Activated naive CD8-positive, alpha-beta T cell treated with anti-CD3 and anti-CD28 coated beads, Interleukin-2, amount 50 U/mL, for 24 hours (primary cell): ENCODE data around the gene LRRC4B.

ENCODE experiments used
- ATAC-seq: fragments of 150-1000 bp; cut with Tn5 transposase; one replicate; pipeline ENCODE4 v1.10.0; 2021
- DNase-seq: peaks from one replicate; pipeline ENCODE4 v3.0.0; 2021
- H3K27ac Mint-ChIP-seq: one replicate; pipeline ENCODE4 v1.8.0; 2021; ENCODE audit warnings: mild to moderate bottlenecking, mixed read lengths
- H3K27me3 Mint-ChIP-seq: one replicate; pipeline ENCODE4 v1.8.0; 2021; ENCODE audit warnings: mixed read lengths
- H3K36me3 Mint-ChIP-seq: one replicate; pipeline ENCODE4 v1.8.0; 2021; ENCODE audit warnings: low read depth, mixed read lengths
- H3K4me1 Mint-ChIP-seq: one replicate; pipeline ENCODE4 v1.8.0; 2021; ENCODE audit warnings: mixed read lengths
- H3K4me3 Mint-ChIP-seq: one replicate; pipeline ENCODE4 v1.8.0; 2021; ENCODE audit warnings: mild to moderate bottlenecking, moderate library complexity, mixed read lengths
- H3K9me3 Mint-ChIP-seq: one replicate; pipeline ENCODE4 v1.8.0; 2021; ENCODE audit warnings: mixed read lengths

Gene LRRC4B

DNA sequence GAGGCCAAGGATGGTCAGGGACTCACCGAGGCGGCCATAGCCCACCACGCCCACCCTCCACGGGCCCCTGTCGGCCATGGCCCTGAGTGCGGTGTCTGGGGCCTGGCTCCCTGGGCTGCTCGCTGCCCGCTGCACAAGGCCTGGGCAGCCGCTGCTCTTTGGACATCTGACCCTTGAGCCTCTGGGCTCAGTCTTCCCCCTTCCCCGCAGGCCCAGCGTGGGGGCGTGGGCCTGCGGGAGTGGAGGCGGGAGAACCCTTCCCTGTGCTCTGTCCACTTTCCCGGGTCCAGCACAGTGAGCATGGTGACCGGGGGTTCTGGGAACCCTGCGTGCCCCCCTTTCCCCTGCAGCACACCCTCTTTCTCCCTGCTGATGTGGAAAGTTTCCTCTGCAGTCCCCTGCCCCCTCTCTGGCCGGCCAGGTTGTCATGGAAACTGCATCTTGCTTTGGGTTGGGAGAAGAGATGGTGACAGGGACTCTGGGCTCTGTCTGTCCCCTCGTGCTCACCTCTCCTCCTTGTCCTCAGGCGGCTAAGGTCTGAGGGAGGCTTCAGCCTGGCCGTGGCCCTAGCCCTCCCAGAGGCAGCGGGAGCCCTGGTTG, 54.4 kb downstream of the LRRC4B start, which contains the start of gene ASPDH:
ASPDH (minus strand) TSS at position 168 of the 600 bp plus-strand sequence; CDS start at position 78, 90 bp downstream.
- H3K36me3 Mint-ChIP-seq: peaks cover 2% of the 10 kb centered on the region
- H3K27me3 Mint-ChIP-seq: peaks cover 11% of the 10 kb centered on the region
- H3K27ac Mint-ChIP-seq: no peak within 1 kb of the TSS
- H3K4me3 Mint-ChIP-seq: no peak within 1 kb of the TSS
- no peak for DNase-seq
- H3K9me3 Mint-ChIP-seq: no peaks in the 10 kb centered on the region
- ATAC-seq: no peak
- H3K4me1 Mint-ChIP-seq: peaks cover 15% of the 10 kb centered on the region

DNA sequence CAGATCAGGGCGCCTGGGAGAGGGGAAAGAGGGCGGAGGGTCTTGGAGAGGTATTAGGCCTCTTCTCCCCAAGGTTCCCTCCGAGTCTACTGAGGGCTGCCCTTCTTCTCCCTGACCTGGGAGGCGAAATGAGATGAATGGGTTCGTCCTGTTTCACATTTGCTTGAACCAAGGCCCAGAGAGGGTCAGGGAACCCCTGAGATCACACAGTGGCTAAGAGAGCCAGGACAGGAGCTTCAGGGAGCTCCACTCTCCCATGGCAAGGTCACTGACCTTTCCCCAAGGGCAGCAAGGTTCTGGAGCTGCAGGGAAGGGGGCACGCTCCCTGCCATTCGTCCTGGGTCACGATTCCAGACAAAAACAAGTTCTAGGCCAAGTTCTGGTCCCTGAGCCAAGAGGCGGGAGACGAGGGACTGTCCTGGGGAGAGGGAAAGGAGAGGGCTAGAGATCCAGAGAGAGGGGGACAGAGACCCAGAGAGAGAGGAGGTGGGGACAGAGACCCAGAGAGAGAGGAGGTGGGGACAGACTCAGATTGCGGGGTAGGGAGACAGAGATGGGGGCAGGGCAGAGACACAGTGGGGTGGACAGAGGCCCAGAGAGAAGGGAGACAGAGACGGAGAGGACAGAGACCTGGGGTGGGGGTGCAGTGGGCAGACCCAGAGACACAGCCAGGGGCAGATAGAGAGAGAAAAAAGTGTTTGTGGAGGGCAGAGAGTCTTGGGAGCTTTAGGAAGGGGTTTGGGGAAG, 55.1 kb downstream of the LRRC4B start:
- no peak overlapping the region for H3K27ac Mint-ChIP-seq
- no peak for ATAC-seq
- peaks cover 2% of the 10 kb centered on the region for H3K36me3 Mint-ChIP-seq
- no peak for DNase-seq
- H3K4me3 Mint-ChIP-seq: no peak overlapping the region
- no peaks in the 10 kb centered on the region for H3K9me3 Mint-ChIP-seq
- H3K4me1 Mint-ChIP-seq: peaks cover 16% of the 10 kb centered on the region
- H3K27me3 Mint-ChIP-seq: peaks cover 11% of the 10 kb centered on the region

DNA sequence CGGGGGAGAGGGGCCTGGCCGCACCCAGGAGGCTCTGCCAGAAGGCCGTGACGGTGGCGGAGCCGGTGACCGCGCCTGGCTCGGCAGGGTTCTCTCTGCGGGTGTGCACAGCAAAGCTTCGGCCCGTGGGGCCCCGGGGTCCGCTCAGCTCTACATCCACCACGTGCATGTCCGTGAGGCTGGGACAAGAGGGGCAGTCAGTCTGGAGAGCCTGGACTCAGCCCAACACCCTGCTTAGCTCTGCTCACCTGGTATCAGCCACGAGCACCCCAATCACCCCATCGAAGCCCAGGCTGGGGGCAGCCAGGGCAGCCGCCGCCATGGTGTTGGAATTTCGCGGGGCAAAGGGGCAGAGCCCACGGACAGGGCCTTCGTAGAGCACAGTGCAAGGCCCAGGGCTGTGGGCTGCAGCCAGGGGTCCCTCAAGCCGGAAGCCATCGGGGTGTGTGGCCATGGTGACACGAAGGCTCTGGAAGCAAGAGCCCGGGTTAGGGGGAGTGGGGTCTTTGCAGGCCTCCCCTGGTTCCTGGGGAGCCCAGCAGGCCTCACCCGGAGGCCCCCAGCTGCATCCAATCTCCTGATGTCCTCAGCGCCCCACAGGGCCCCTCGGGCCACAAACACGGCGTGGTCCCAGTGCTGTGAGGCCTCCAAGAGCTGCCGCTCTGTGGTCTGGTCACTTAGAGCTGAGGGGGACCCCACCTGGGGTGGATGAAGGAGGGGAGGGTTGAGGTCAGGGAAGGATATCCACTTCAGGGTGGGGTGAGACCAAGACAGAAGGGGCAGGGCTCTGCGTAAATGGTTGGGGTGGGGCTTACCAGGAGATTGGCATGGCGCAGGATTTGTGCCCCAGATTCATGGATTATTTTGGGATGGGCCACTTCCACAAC, 55.9 kb downstream of the LRRC4B start:
- peaks cover 11% of the 10 kb centered on the region for H3K27me3 Mint-ChIP-seq
- peaks cover 16% of the 10 kb centered on the region for H3K4me1 Mint-ChIP-seq
- no peak overlapping the region for H3K27ac Mint-ChIP-seq
- no peaks in the 10 kb centered on the region for H3K9me3 Mint-ChIP-seq
- ATAC-seq (no peak), DNase-seq (no peak)
- H3K36me3 Mint-ChIP-seq: peaks cover 2% of the 10 kb centered on the region
- H3K4me3 Mint-ChIP-seq: peak overlapping the region; percentile 92

DNA sequence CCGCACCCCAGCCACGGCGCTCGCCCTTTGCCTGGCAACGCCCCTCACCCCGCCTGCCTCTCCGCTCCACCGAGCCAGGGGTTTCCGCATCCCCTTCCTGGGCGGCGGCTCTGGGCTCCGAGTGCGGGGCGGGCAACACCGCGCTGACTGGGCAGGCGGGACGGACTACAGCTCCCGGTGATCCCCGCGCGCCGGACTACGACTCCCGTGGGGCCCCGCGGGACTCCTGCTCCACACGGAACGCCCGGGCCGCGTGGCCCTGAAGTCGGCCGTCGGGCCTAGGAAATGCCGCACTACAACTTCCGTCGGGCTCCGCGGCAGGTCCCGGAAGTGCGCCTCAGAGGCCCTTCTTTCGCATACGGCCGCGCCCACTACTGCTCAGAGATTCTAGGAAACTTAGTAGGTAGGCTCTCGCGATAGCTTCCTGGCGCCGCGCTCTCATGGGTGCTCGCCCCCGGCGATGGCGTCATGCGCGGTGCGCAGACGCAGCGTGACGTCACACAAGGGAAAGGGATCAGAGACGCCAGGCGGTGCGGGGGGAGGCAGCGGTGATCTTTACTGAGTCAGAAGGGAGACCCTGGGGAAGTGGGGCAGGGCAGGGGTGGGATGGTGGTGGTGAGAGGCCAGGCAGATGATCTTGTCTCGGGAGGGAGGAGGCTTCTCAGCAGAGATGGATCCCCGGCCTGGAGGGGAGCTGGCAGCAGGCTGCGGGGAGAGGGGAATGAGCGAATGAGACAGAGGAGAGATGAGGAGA, 57.0 kb downstream of the LRRC4B start, which contains the start of gene JOSD2:
JOSD2 (minus strand) TSS at position 123 of the 754 bp plus-strand sequence. CDS start 760 bp downstream, outside the sequence.
- peak; percentile 96 for DNase-seq
- Mint-ChIP-seq H3K27ac (peak within 1 kb of the TSS; percentile 87), H3K27me3 (peaks cover 11% of the 10 kb centered on the region), H3K9me3 (no peaks in the 10 kb centered on the region), H3K36me3 (peaks cover 2% of the 10 kb centered on the region), H3K4me3 (peak within 1 kb of the TSS; percentile 92), H3K4me1 (peaks cover 16% of the 10 kb centered on the region)
- peak; percentile 92 for ATAC-seq

DNA sequence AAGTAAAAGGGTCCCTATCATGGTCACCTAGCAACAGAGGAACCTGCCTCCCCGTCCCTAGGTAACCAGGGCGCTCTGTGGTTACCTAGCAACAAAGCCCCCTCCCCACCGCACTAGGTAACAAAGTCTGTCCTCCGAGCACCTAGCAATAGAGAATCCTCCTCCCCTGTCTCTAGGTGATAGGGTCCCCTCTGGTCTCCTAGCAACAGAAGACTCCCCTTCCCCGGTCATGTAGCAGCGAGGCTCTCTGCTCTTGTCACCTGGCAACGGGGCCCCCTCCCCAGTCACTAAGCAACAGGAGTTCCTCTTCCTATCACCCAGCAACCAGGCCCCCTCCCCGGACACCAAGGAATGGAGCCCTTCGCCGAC, 57.6 kb downstream of the LRRC4B start:
- Mint-ChIP-seq H3K36me3 (peaks cover 2% of the 10 kb centered on the region), H3K4me3 (peak overlapping the region; percentile 92), H3K27me3 (peaks cover 10% of the 10 kb centered on the region), H3K4me1 (peaks cover 16% of the 10 kb centered on the region), H3K27ac (peak overlapping the region; percentile 87), H3K9me3 (no peaks in the 10 kb centered on the region)
- ATAC-seq: no peak
- no peak for DNase-seq

DNA sequence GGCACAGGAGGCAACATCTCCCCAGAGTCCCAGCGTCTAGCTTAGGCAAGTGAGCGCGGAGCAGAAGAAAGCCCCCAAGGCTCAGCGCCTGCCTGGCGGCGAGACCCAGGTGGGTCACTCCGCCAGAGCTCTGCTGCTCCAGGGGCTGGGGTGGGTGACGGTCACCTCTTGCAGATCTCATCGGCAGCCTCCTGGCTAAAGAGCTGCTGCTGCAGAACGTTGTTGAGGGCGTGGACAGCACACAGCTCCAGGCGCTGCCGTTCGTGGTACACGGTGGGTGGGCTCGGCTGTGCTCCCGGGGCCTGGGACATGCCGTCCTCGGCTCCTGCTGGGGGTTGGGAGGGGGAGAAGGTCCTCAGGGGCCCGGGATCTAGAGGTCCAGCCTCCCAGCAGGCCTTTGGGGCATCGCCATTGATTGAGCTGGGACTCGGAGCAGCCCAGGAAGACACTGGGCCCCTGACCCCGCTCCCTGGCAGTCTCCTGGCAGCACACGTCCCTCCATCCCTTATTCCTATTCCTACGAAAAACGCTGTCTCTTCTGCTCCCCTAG, 58.0 kb downstream of the LRRC4B start:
- peaks cover 16% of the 10 kb centered on the region for H3K4me1 Mint-ChIP-seq
- no peak for DNase-seq

DNA sequence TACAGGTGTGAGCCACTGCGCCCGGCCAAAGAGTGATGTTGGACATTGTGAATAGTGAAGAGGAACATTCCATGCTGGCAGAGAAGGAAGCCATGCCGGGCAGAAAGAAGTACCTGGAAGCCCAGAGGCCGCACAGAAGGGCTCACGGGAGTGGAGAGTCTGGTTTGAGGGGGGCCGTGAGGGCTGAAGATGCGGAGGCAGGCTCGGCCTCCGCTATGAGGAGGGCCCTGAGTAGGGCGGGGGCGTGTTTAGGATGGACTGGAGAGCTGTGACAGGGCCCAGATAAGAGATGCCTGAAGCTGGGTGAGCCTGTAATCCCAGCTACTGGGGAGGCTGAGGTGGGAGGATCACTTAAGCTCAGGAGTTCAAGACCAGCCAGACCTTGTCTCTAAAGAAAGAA, 58.9 kb downstream of the LRRC4B start:
- Mint-ChIP-seq H3K4me3 (peak overlapping the region; percentile 92), H3K4me1 (peaks cover 16% of the 10 kb centered on the region), H3K36me3 (peaks cover 4% of the 10 kb centered on the region), H3K27ac (no peak overlapping the region), H3K9me3 (no peaks in the 10 kb centered on the region), H3K27me3 (peaks cover 8% of the 10 kb centered on the region)
- DNase-seq: no peak
- ATAC-seq: no peak

More for the DNA sequence above, 58.0 kb downstream of the LRRC4B start:
- no peaks in the 10 kb centered on the region for H3K9me3 Mint-ChIP-seq
- peaks cover 4% of the 10 kb centered on the region for H3K36me3 Mint-ChIP-seq
- peaks cover 8% of the 10 kb centered on the region for H3K27me3 Mint-ChIP-seq
- H3K27ac Mint-ChIP-seq: peak overlapping the region; percentile 87
- no peak for ATAC-seq
- peak overlapping the region; percentile 92 for H3K4me3 Mint-ChIP-seq

DNA sequence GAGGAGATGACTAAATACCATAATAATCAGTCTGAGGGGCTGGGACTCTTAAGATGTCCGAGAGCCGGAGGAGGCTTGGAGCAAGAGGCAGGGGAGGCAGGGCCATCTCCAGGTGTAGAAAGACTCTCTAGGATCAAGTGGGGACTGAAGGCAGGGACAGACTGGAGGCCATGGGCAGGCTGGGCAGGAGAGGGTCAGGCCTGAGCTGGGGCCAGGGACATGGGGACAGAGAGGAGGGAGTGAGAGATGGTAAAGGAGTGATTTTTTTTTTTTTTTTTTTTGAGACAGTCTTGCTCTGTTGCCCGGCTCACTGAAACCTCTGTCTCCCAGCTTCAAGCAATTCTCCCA, 59.4 kb downstream of the LRRC4B start:
- no peak for DNase-seq
- peaks cover 15% of the 10 kb centered on the region for H3K4me1 Mint-ChIP-seq
- ATAC-seq: no peak
- H3K9me3 Mint-ChIP-seq: no peaks in the 10 kb centered on the region
- no peak overlapping the region for H3K4me3 Mint-ChIP-seq
- peak overlapping the region; percentile 59 for H3K27ac Mint-ChIP-seq
- H3K36me3 Mint-ChIP-seq: peaks cover 4% of the 10 kb centered on the region
- H3K27me3 Mint-ChIP-seq: peaks cover 4% of the 10 kb centered on the region

DNA sequence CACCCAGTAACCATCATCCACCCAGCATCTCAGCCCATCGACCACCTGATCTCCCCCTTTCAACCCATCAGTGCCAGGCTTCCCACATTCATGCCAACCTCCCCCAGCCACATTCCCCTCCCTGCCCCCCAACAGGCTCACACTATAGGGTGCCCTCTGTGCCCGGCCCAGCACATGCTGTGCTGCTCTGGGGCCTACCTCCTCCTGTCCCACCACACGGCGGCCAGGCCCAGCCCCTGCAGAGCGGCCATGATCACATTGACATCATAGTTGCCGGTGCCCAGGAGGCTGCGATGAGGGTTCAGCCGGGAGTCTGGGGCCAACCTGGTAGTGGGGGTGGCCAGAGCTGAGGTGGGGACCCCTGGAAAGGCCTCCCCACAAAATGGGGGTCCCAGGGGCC, 60.9 kb downstream of the LRRC4B start:
- ATAC-seq (no peak), DNase-seq (no peak)
- no peaks in the 10 kb centered on the region for H3K27me3 Mint-ChIP-seq
- peaks cover 15% of the 10 kb centered on the region for H3K4me1 Mint-ChIP-seq
- H3K36me3 Mint-ChIP-seq: peaks cover 4% of the 10 kb centered on the region
- no peak overlapping the region for H3K4me3 Mint-ChIP-seq
- H3K9me3 Mint-ChIP-seq: no peaks in the 10 kb centered on the region
- H3K27ac Mint-ChIP-seq: no peak overlapping the region

DNA sequence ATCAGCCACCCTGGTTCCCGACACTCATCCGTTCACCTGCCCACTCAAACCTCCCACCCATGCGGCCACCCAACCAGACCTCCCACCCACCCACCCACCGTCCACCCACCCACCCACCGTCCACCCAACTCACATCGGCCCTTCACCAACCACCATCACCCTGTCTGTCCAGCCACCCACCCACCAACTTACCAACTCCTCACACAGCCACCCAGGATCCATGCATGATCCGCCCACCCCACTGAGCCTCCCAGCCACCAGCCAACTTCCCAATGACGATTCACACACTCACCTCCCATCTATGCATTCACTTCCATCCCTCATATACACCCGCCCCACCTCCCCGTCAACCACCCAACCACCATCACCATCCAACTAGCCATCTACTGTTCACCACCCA, 61.5 kb downstream of the LRRC4B start:
- ATAC-seq (no peak), DNase-seq (no peak)
- Mint-ChIP-seq H3K27me3 (no peaks in the 10 kb centered on the region), H3K36me3 (peaks cover 4% of the 10 kb centered on the region), H3K9me3 (no peaks in the 10 kb centered on the region), H3K4me1 (peaks cover 13% of the 10 kb centered on the region), H3K27ac (no peak overlapping the region), H3K4me3 (no peak overlapping the region)

DNA sequence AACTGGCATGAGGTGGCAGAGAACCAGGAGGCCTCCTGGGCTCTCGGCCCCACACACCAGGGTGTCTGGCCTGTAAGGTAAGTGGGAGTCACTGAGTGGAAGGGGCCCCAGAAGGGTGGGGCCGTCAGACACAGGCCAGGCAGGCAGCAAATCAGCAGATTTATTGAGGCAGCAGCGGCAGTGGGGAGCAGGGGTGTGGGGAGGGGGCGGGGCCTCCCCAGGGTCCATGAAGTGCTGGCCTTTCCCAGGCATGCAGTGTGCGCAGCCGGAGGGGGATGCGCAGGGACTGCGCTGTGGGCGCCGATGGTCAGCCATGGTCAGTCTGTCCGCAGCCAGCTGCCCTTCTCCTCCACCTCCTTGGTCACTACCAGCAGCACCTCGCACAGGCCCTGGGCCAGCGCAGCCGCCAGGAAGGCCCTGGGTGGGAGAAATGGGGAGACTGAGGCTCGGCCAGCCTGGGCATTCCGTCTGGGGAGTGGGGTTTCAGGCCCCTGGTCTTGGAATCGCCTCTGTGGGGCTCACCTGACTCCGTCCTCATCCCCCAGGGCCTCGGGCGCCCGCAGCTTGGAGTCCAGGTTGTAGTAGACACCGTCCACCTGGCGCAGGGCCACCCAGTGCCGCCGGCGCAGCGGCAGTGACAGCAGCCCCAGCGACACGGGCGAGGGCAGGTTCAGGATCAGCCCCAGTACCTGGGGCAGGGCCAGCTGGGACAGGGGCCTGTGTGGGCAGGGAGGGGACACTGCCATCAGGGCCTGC, 62.2 kb downstream of the LRRC4B start:
- H3K36me3 Mint-ChIP-seq: peaks cover 4% of the 10 kb centered on the region
- no peak overlapping the region for H3K27ac Mint-ChIP-seq
- peaks cover 9% of the 10 kb centered on the region for H3K4me1 Mint-ChIP-seq
- H3K9me3 Mint-ChIP-seq: no peaks in the 10 kb centered on the region
- H3K4me3 Mint-ChIP-seq: no peak overlapping the region
- no peaks in the 10 kb centered on the region for H3K27me3 Mint-ChIP-seq
- ATAC-seq (no peak), DNase-seq (no peak)

DNA sequence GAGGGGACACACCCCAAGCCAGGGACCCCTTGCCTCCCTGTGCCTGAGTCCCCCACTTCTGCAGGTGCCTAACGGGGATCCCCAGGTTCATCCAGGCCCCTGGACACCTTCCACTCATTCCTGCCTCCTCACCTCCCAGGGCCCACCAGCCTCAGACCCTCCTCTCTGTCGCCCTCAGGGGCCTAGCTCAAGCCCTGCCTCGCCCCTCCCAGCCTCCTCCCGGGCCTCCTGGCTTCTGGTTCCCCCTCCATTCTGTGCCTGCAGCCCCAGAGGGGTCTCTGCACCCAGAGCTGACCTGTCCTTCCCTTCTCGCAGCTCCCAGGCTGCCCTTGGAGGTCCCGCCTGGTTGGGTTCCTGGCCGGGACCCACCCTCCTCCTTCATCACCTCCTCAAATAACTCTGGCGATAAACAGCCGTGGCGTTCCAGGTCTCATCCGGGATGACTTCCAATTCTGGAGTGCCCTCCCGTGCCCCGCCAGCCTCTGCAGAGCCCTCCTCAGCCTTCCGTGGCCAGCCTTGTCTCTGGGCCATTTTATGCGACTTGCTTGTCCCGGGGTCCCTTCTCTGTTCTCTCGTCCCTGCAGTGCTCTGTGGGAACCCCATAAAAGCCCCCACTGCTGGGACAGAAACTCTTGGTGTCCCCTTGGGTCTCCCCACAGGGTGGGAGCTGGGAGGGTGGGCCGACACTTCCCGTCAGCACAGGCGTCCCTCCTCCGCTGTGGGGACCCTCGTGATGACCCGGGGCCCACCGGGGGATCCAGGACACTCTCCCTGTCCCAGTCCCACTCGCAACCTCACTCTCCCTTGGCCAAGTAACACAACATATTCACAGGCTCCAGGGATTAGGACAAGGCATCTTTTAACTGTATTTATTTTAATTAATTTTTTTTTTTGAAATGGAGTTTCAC, 66.4 kb downstream of the LRRC4B start:
- no peak overlapping the region for H3K27ac Mint-ChIP-seq
- no peak overlapping the region for H3K4me3 Mint-ChIP-seq
- no peak for DNase-seq
- no peaks in the 10 kb centered on the region for H3K27me3 Mint-ChIP-seq
- no peaks in the 10 kb centered on the region for H3K4me1 Mint-ChIP-seq
- ATAC-seq: peak; percentile 25
- no peaks in the 10 kb centered on the region for H3K9me3 Mint-ChIP-seq
- peaks cover 3% of the 10 kb centered on the region for H3K36me3 Mint-ChIP-seq

DNA sequence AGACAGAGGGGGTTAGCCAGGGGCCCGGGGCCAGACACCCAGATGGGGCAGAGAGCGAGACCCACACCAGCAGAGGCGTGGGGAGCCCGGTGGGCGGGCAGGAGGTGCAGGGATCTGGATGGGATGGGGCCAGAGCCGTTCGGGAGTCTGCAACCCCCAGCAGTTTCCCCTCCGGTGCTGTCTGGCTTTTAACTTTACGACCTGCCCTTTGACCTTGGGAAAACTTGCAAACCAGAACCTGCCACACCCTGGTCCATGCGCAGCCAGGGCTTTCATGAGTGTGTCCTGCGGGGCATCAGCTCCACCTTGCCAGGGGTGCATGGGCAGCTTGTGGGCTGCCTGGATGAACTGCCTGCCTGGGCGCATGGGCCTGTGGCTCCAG, 67.1 kb downstream of the LRRC4B start:
- Mint-ChIP-seq H3K9me3 (no peaks in the 10 kb centered on the region), H3K27me3 (no peaks in the 10 kb centered on the region), H3K36me3 (peaks cover 3% of the 10 kb centered on the region), H3K4me3 (no peak overlapping the region), H3K27ac (no peak overlapping the region), H3K4me1 (no peaks in the 10 kb centered on the region)
- no peak for ATAC-seq
- no peak for DNase-seq
